NCI-H128 (cell line): ENCODE measurements around the gene SRGAP2B.
"Not testable (repeated sequence)": the region's sequence is repeated elsewhere in the genome, so short reads cannot be mapped to it uniquely, and the experiment has no call there.

Experiments used
- DNase-seq: peaks from one replicate; lab custom pipeline; 2025; ENCODE audit not compliant: unreplicated experiment; lab: John Stamatoyannopoulos, UW

Gene SRGAP2B

GRCh38 chr1:145095284-145096057, at the start of gene SRGAP2B, which contains the start of gene FAM72D:
TSS of gene SRGAP2B (minus strand) at chr1:145095328. CDS start at chr1:145092901, 2,427 bp downstream.
TSS of gene FAM72D (plus strand) at chr1:145095974. CDS start at chr1:145096848, 874 bp downstream.
- DNase-seq, result not testable (repeated sequence)

GRCh38 chr1:145144264-145144913, 49.3 kb upstream of the SRGAP2B start:
- DNase-seq, result not testable (repeated sequence)

GRCh38 chr1:145140549-145140948, 45.4 kb upstream of the SRGAP2B start:
- DNase-seq, result not testable (repeated sequence)

- not testable (repeated sequence) for DNase-seq
Observed at GRCh38 chr1:145134476-145134875, 39.3 kb upstream of the SRGAP2B start.

- DNase-seq, result not testable (repeated sequence)
Observed at GRCh38 chr1:145128697-145129469, 33.8 kb upstream of the SRGAP2B start.

- not testable (repeated sequence) for DNase-seq
Observed at GRCh38 chr1:145127144-145127543, 32.0 kb upstream of the SRGAP2B start.

GRCh38 chr1:145125112-145125511, 30.0 kb upstream of the SRGAP2B start:
- not testable (repeated sequence) for DNase-seq

- DNase-seq, result not testable (repeated sequence)
Observed at GRCh38 chr1:145123992-145124641, 29.0 kb upstream of the SRGAP2B start.

GRCh38 chr1:145123062-145123395, 27.9 kb upstream of the SRGAP2B start:
- not testable (repeated sequence) for DNase-seq

- not testable (repeated sequence) for DNase-seq
Observed at GRCh38 chr1:145122344-145123061, 27.4 kb upstream of the SRGAP2B start.

- DNase-seq, result not testable (repeated sequence)
Observed at GRCh38 chr1:145119842-145120241, 24.7 kb upstream of the SRGAP2B start.

GRCh38 chr1:145115587-145116493, 20.7 kb upstream of the SRGAP2B start:
- DNase-seq, result not testable (repeated sequence)

- not testable (repeated sequence) for DNase-seq
Observed at GRCh38 chr1:145114560-145115057, 19.5 kb upstream of the SRGAP2B start.

GRCh38 chr1:145112703-145113102, 17.6 kb upstream of the SRGAP2B start:
- DNase-seq, result not testable (repeated sequence)

GRCh38 chr1:145111674-145112073, 16.5 kb upstream of the SRGAP2B start:
- DNase-seq, result not testable (repeated sequence)

- not testable (repeated sequence) for DNase-seq
Observed at GRCh38 chr1:145103294-145103693, 8.2 kb upstream of the SRGAP2B start.

- not testable (repeated sequence) for DNase-seq
Observed at GRCh38 chr1:145101725-145102124, 6.6 kb upstream of the SRGAP2B start.

GRCh38 chr1:145094655-145095211, 395 bp downstream of the SRGAP2B start:
- DNase-seq, result not testable (repeated sequence)
